Measurements from ENCODE around the gene S100A7.

Gene S100A7

DNA sequence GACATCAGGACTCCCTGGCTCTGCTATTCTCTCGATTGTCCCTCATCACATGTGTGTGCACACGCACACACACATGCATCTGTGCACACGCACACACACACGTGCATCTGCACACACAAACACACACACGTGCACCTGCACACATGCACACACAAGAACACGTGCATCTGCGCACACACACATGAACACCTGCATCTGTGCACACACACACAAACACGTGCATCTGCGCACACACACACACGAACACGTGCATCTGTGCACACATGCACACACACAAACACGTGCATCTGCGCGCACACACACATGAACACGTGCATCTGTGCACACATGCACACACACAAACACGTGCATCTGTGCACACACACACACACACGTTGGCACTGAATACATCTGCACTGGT lies 29.4 kb downstream of the S100A7 start:
- no peaks in the 10 kb centered on the region for H3K4me1 ChIP-seq (ENCODE audit: insufficient read depth, low read length, poor library complexity, severe bottlenecking)
- H3K9me3 ChIP-seq (ENCODE audit: insufficient read depth, low read depth, low read length), result no peaks in the 10 kb centered on the region
- H3K9me2 ChIP-seq (replicated peaks; ENCODE audit: low read depth, low read length), result no peaks in the 10 kb centered on the region
- no peak overlapping the region for H2AFZ ChIP-seq (ENCODE audit: low read length)
- TF ChIP-seq, protein P1, sequence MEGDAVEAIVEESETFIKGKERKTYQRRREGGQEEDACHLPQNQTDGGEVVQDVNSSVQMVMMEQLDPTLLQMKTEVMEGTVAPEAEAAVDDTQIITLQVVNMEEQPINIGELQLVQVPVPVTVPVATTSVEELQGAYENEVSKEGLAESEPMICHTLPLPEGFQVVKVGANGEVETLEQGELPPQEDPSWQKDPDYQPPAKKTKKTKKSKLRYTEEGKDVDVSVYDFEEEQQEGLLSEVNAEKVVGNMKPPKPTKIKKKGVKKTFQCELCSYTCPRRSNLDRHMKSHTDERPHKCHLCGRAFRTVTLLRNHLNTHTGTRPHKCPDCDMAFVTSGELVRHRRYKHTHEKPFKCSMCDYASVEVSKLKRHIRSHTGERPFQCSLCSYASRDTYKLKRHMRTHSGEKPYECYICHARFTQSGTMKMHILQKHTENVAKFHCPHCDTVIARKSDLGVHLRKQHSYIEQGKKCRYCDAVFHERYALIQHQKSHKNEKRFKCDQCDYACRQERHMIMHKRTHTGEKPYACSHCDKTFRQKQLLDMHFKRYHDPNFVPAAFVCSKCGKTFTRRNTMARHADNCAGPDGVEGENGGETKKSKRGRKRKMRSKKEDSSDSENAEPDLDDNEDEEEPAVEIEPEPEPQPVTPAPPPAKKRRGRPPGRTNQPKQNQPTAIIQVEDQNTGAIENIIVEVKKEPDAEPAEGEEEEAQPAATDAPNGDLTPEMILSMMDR (conservative IDR thresholded peaks at IDR 0.05; ENCODE audit: low read length), result no peak
- TF ChIP-seq EZH2phosphoT487 (IDR thresholded peaks at IDR 0.05; ENCODE audit: borderline replicate concordance), result no peak
- H3F3A ChIP-seq (ENCODE audit: low read depth), result no peaks in the 10 kb centered on the region
- no peaks in the 10 kb centered on the region for H3K27me3 ChIP-seq (ENCODE audit: insufficient read depth, low read length, poor library complexity, severe bottlenecking)
- H3K79me2 ChIP-seq (ENCODE audit: insufficient read depth, low read length), result no peaks in the 10 kb centered on the region
- no peak overlapping the region for H3K4me3 ChIP-seq (ENCODE audit: low read length, poor library complexity, severe bottlenecking)
- H3K36me3 ChIP-seq (ENCODE audit: insufficient read depth, low read length), result no peaks in the 10 kb centered on the region
- H3K9ac ChIP-seq (ENCODE audit: low read depth, low read length, poor library complexity, severe bottlenecking), result no peak overlapping the region
- no peak overlapping the region for H3K4me2 ChIP-seq (ENCODE audit: low read depth, low read length, poor library complexity, severe bottlenecking)
- H4K20me1 ChIP-seq (ENCODE audit: insufficient read depth, low read length, poor library complexity, severe bottlenecking), result no peaks in the 10 kb centered on the region

DNA sequence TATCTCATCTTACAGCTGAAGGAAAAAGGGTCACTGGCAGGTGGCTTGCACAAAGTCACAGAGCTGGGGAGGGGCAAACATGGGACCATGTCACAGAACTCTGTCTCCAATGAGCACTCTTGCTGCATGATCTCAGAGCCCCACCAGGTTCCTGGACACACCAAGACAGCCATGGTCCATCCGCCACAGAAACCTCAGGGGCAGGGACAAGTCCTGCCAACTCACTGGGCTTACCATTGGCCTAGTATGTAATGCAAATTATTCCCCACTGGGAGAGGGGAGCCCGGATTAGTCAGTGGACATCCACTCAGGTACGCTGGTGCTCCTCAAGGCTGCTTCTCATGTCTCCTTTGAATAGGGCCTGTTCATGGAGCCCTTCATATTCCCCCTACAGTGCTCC lies 29.9 kb downstream of the S100A7 start:
- H2AFZ ChIP-seq (ENCODE audit: low read length), result no peak overlapping the region
- H3K79me2 ChIP-seq (ENCODE audit: insufficient read depth, low read length), result no peaks in the 10 kb centered on the region
- H3K36me3 ChIP-seq (ENCODE audit: insufficient read depth, low read length), result no peaks in the 10 kb centered on the region
- H3K9ac ChIP-seq (ENCODE audit: low read depth, low read length, poor library complexity, severe bottlenecking), result no peak overlapping the region
- no peaks in the 10 kb centered on the region for H4K20me1 ChIP-seq (ENCODE audit: insufficient read depth, low read length, poor library complexity, severe bottlenecking)
- TF ChIP-seq EZH2phosphoT487 (IDR thresholded peaks at IDR 0.05; ENCODE audit: borderline replicate concordance), result no peak
- TF ChIP-seq, protein P1 (conservative IDR thresholded peaks at IDR 0.05; ENCODE audit: low read length), result no peak
- H3K4me1 ChIP-seq (ENCODE audit: insufficient read depth, low read length, poor library complexity, severe bottlenecking), result no peaks in the 10 kb centered on the region
- H3K4me3 ChIP-seq (ENCODE audit: low read length, poor library complexity, severe bottlenecking), result no peak overlapping the region
- H3K9me2 ChIP-seq (replicated peaks; ENCODE audit: low read depth, low read length), result no peaks in the 10 kb centered on the region
- no peaks in the 10 kb centered on the region for H3K9me3 ChIP-seq (ENCODE audit: insufficient read depth, low read depth, low read length)
- no peaks in the 10 kb centered on the region for H3F3A ChIP-seq (ENCODE audit: low read depth)
- no peak overlapping the region for H3K4me2 ChIP-seq (ENCODE audit: low read depth, low read length, poor library complexity, severe bottlenecking)
- H3K27me3 ChIP-seq (ENCODE audit: insufficient read depth, low read length, poor library complexity, severe bottlenecking), result no peaks in the 10 kb centered on the region

DNA sequence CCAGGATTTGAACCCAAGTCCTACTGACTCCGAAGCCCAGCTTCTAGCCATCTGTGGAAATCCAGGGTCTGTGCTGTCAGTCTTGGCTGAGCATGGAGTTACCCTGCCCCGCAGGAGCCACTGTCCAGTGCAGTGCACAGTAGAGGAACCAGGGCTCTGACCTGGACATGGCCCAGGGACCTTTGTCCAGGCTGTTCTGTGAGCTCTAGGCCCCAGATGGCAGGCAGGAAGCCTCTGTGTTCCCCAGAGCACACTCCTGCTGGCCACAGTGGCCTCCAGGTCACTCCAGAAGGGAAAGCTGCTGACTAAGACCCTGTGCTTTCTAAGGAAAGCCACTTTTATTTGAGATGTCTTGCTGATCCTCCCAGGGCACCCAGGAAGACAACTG lies 30.3 kb downstream of the S100A7 start:
- H3K79me2 ChIP-seq (ENCODE audit: insufficient read depth, low read length), result no peaks in the 10 kb centered on the region
- TF ChIP-seq, protein P1 (conservative IDR thresholded peaks at IDR 0.05; ENCODE audit: low read length), result no peak
- no peak for TF ChIP-seq EZH2phosphoT487 (IDR thresholded peaks at IDR 0.05; ENCODE audit: borderline replicate concordance)
- no peaks in the 10 kb centered on the region for H3K27me3 ChIP-seq (ENCODE audit: insufficient read depth, low read length, poor library complexity, severe bottlenecking)
- no peaks in the 10 kb centered on the region for H4K20me1 ChIP-seq (ENCODE audit: insufficient read depth, low read length, poor library complexity, severe bottlenecking)
- H3K36me3 ChIP-seq (ENCODE audit: insufficient read depth, low read length), result no peaks in the 10 kb centered on the region
- H3K9me3 ChIP-seq (ENCODE audit: insufficient read depth, low read depth, low read length), result no peaks in the 10 kb centered on the region
- no peak overlapping the region for H3K4me2 ChIP-seq (ENCODE audit: low read depth, low read length, poor library complexity, severe bottlenecking)
- H3K9me2 ChIP-seq (replicated peaks; ENCODE audit: low read depth, low read length), result no peaks in the 10 kb centered on the region
- no peaks in the 10 kb centered on the region for H3F3A ChIP-seq (ENCODE audit: low read depth)
- H3K4me3 ChIP-seq (ENCODE audit: low read length, poor library complexity, severe bottlenecking), result no peak overlapping the region
- no peak overlapping the region for H2AFZ ChIP-seq (ENCODE audit: low read length)
- H3K9ac ChIP-seq (ENCODE audit: low read depth, low read length, poor library complexity, severe bottlenecking), result no peak overlapping the region
- no peaks in the 10 kb centered on the region for H3K4me1 ChIP-seq (ENCODE audit: insufficient read depth, low read length, poor library complexity, severe bottlenecking)

Data from Loucy (cell line).